ENCODE results near the gene TNRC18.

TNRC18 gene

GRCh38 chr7:5420881-5421713, 2.5 kb downstream of the TNRC18 start:
- Histone ChIP-seq H3K9ac (ENCODE audit: low read length in 5 of 5) (peak overlapping the region; percentile 79 to 88 (median 87)), H3K27ac (ENCODE audit: low read depth, low read length) (peak overlapping the region; percentile 93), H3K4me3 (ENCODE audit: low read depth in 1 of 5, low read length in 5 of 5) (peak overlapping the region; percentile 84 to 93 (median 89)), H3K36me3 (ENCODE audit: control insufficient read depth in 5 of 5, insufficient read depth in 5 of 5, low read length in 5 of 5) (no peaks in the 10 kb centered on the region), H3K9me3 (ENCODE audit: control insufficient read depth in 5 of 5, low read length in 5 of 5) (no peaks in the 10 kb centered on the region), H3K27me3 (ENCODE audit: control insufficient read depth in 5 of 5, insufficient read depth in 4 of 5, low read length in 5 of 5) (no peaks in the 10 kb centered on the region), H3K4me1 (ENCODE audit: control insufficient read depth in 5 of 5, insufficient read depth in 5 of 5, low read length in 5 of 5) (peaks cover 6 to 61% (median 39%) of the 10 kb centered on the region in 5 donors)

- Histone ChIP-seq H3K36me3 (ENCODE audit: control insufficient read depth in 5 of 5, insufficient read depth in 5 of 5, low read length in 5 of 5) (no peaks in the 10 kb centered on the region), H3K27ac (ENCODE audit: low read depth, low read length) (peak overlapping the region; percentile 65), H3K4me3 (ENCODE audit: low read depth in 1 of 5, low read length in 5 of 5) (peak overlapping the region in 4 of 5 donors; percentile 76 to 89 (median 85)), H3K9me3 (ENCODE audit: control insufficient read depth in 5 of 5, low read length in 5 of 5) (no peaks in the 10 kb centered on the region), H3K27me3 (ENCODE audit: control insufficient read depth in 5 of 5, insufficient read depth in 4 of 5, low read length in 5 of 5) (no peaks in the 10 kb centered on the region), H3K4me1 (ENCODE audit: control insufficient read depth in 5 of 5, insufficient read depth in 5 of 5, low read length in 5 of 5) (peaks cover 6 to 56% (median 39%) of the 10 kb centered on the region in 5 donors), H3K9ac (ENCODE audit: low read length in 5 of 5) (peak overlapping the region in 4 of 5 donors; percentile 2 to 66 (median 50))
Observed at GRCh38 chr7:5420067-5420880, 3.4 kb downstream of the TNRC18 start.

DNA sequence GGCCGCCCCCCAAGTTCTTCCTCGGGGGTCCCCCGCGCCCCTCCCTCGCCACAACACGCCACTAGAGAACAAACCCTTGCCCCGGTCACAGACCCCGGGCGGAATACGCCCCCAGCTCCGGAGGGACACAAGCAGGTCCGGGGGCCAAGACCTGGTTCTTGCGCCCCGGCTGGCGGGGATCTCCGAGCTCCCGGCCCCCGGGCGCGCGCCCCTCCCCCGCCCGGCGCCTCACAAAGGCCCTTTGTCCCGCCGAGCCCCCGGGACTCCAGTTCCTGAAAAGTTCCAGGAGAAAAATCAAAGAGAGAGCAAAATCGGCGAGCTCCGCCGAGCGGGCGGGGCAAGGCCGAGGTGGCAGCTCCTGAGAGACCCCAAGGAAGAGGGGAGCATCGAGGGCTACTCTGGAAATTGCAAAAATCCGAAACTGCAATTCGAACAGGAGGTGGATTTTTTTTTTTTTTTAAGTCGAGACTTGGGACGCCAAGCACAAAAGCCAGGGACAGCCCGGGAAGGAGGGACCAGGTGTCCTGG, 4.0 kb downstream of the TNRC18 start:
- Histone ChIP-seq H3K27ac (ENCODE audit: low read depth, low read length) (peak overlapping the region; percentile 60), H3K9ac (ENCODE audit: low read length in 5 of 5) (peak overlapping the region in 4 of 5 donors; percentile 2 to 66 (median 54)), H3K36me3 (ENCODE audit: control insufficient read depth in 5 of 5, insufficient read depth in 5 of 5, low read length in 5 of 5) (no peaks in the 10 kb centered on the region), H3K9me3 (ENCODE audit: control insufficient read depth in 5 of 5, low read length in 5 of 5) (no peaks in the 10 kb centered on the region), H3K4me1 (ENCODE audit: control insufficient read depth in 5 of 5, insufficient read depth in 5 of 5, low read length in 5 of 5) (peaks cover 6 to 57% (median 42%) of the 10 kb centered on the region in 5 donors), H3K4me3 (ENCODE audit: low read depth in 1 of 5, low read length in 5 of 5) (peak overlapping the region in 4 of 5 donors; percentile 76 to 89 (median 85)), H3K27me3 (ENCODE audit: control insufficient read depth in 5 of 5, insufficient read depth in 4 of 5, low read length in 5 of 5) (no peaks in the 10 kb centered on the region)

GRCh38 chr7:5418285-5418582, 5.4 kb downstream of the TNRC18 start:
- no peaks in the 10 kb centered on the region for H3K27me3 ChIP-seq (ENCODE audit: control insufficient read depth in 5 of 5, insufficient read depth in 4 of 5, low read length in 5 of 5)
- H3K36me3 ChIP-seq (ENCODE audit: control insufficient read depth in 5 of 5, insufficient read depth in 5 of 5, low read length in 5 of 5) = no peaks in the 10 kb centered on the region
- H3K27ac ChIP-seq (ENCODE audit: low read depth, low read length) = peak overlapping the region; percentile 60
- peak overlapping the region; percentile 10 to 89 (median 84) for H3K4me3 ChIP-seq (ENCODE audit: low read depth in 1 of 5, low read length in 5 of 5)
- H3K9me3 ChIP-seq (ENCODE audit: control insufficient read depth in 5 of 5, low read length in 5 of 5) = no peaks in the 10 kb centered on the region
- peak overlapping the region in 4 of 5 donors; percentile 15 to 58 (median 42) for H3K9ac ChIP-seq (ENCODE audit: low read length in 5 of 5)
- peaks cover 8 to 53% (median 42%) of the 10 kb centered on the region in 5 donors for H3K4me1 ChIP-seq (ENCODE audit: control insufficient read depth in 5 of 5, insufficient read depth in 5 of 5, low read length in 5 of 5)

DNA sequence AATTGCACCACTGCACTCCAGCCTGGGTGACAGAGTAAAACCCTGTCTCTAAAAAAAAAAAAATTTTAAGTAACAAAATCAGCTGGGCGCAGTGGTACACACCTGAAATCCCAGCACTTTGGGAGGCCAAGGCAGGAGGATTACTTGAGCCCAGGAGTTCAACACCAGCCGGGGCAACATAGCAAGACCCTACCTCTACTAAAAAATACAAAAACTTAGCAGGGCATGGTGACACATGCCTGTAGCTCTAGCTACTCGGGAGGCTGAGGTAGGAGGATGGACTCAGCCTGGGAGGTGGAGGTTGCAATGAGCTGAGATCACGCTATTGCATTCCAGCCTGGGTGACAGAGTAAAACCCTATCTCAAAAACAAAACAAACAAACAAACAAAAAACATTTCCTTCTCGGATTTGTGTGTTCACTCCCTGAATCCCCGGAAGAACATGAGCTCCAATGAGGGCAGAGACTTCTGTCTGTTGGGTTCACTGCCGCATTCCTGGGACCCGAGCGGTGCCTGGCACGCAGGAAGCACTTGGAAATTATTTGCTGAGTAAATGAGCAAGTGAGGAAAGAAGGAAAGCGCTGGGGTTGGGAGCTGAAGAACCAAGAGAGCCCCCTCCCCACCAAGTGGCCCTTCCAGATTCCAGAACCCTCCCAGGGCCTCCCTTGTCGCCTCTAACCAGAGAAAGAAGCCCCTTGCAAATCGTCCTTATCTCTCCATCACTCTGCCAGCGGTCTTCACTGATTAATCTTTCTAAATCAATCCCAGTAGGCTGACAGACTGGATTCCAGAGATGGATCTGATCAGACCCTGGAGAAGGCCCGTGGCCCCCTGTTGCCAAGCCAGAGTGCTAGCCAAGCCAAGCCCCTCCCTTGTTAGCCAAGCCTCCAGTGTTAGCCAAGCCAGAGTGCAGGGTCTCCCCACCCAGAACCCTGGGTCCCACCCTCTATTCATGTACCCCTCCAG, 6.2 kb downstream of the TNRC18 start:
- peak overlapping the region; percentile 60 for H3K27ac ChIP-seq (ENCODE audit: low read depth, low read length)
- H3K9ac ChIP-seq (ENCODE audit: low read length in 5 of 5) = peak overlapping the region in 1 of 5 donors; percentile 30
- peaks cover 9 to 52% (median 43%) of the 10 kb centered on the region in 5 donors for H3K4me1 ChIP-seq (ENCODE audit: control insufficient read depth in 5 of 5, insufficient read depth in 5 of 5, low read length in 5 of 5)
- H3K9me3 ChIP-seq (ENCODE audit: control insufficient read depth in 5 of 5, low read length in 5 of 5) = no peaks in the 10 kb centered on the region
- H3K36me3 ChIP-seq (ENCODE audit: control insufficient read depth in 5 of 5, insufficient read depth in 5 of 5, low read length in 5 of 5) = no peaks in the 10 kb centered on the region
- peak overlapping the region in 1 of 5 donors; percentile 84 for H3K4me3 ChIP-seq (ENCODE audit: low read depth in 1 of 5, low read length in 5 of 5)
- H3K27me3 ChIP-seq (ENCODE audit: control insufficient read depth in 5 of 5, insufficient read depth in 4 of 5, low read length in 5 of 5) = no peaks in the 10 kb centered on the region

DNA sequence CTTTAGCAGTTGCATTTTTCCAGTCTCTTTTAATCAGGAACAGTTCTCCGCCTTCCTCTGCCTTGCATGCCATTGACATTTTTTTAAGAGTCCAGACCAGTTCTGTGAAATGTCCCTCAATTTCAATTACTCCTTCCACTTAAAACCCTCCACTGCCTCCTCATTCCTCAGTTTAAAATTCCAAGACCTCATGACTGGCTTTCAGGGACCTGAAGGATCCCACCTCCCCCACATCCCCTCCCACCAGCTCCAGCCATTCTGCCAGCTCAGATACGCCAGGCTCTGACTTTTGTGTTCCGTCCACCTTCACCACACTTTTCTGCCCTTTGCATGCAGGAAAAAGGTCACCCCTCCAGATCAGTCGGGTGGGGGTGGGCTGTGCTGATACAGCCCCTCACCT, 8.7 kb downstream of the TNRC18 start:
- peaks cover 0 to 3% (median 0%) of the 10 kb centered on the region in 5 donors for H3K9me3 ChIP-seq (ENCODE audit: control insufficient read depth in 5 of 5, low read length in 5 of 5)
- no peaks in the 10 kb centered on the region for H3K27me3 ChIP-seq (ENCODE audit: control insufficient read depth in 5 of 5, insufficient read depth in 4 of 5, low read length in 5 of 5)
- no peak overlapping the region for H3K4me3 ChIP-seq (ENCODE audit: low read depth in 1 of 5, low read length in 5 of 5)
- no peak overlapping the region for H3K27ac ChIP-seq (ENCODE audit: low read depth, low read length)
- H3K9ac ChIP-seq (ENCODE audit: low read length in 5 of 5) = no peak overlapping the region
- peaks cover 9 to 37% (median 27%) of the 10 kb centered on the region in 5 donors for H3K4me1 ChIP-seq (ENCODE audit: control insufficient read depth in 5 of 5, insufficient read depth in 5 of 5, low read length in 5 of 5)
- H3K36me3 ChIP-seq (ENCODE audit: control insufficient read depth in 5 of 5, insufficient read depth in 5 of 5, low read length in 5 of 5) = no peaks in the 10 kb centered on the region

DNA sequence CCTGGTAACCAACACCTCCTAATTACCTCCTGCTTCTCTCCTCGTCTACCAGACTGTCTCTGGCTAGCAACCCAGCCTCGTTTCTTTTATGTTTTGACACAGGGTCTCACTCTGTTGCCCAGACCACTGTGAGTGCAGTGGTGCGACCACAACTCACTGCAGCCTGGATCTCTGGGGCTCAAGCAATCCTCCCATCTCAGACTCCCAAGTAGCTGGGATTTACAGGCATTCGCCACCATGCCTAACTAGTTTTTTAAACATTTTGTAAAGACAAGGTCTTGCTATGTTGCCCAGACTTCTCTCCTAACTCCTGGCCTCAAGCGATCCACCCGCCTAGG, 10.2 kb downstream of the TNRC18 start:
- Histone ChIP-seq H3K4me3 (ENCODE audit: low read depth in 1 of 5, low read length in 5 of 5) (no peak overlapping the region), H3K36me3 (ENCODE audit: control insufficient read depth in 5 of 5, insufficient read depth in 5 of 5, low read length in 5 of 5) (no peaks in the 10 kb centered on the region), H3K27me3 (ENCODE audit: control insufficient read depth in 5 of 5, insufficient read depth in 4 of 5, low read length in 5 of 5) (no peaks in the 10 kb centered on the region), H3K9ac (ENCODE audit: low read length in 5 of 5) (no peak overlapping the region), H3K9me3 (ENCODE audit: control insufficient read depth in 5 of 5, low read length in 5 of 5) (peaks cover 0 to 3% (median 0%) of the 10 kb centered on the region in 5 donors), H3K27ac (ENCODE audit: low read depth, low read length) (peak overlapping the region; percentile 33), H3K4me1 (ENCODE audit: control insufficient read depth in 5 of 5, insufficient read depth in 5 of 5, low read length in 5 of 5) (peaks cover 7 to 27% (median 14%) of the 10 kb centered on the region in 5 donors)

DNA sequence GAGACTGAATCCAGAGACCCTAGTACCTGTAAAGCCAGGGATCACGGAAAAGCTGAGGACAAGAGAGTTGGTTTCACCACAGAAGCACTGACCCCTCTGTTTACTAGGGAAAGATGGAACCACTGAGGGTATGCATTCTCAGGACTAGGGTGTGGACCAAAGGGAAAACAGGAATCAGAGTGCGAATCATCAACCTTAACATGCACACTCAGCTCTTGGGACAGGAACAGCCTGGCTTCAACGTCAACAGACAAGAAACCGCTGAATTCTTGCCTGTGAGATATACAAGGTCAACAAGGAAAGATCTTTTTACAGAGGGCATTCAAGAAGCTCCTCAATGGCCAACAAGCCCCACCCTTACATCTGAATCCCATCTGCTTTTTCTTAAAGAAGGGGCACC, 14.9 kb downstream of the TNRC18 start:
- Histone ChIP-seq H3K4me1 (ENCODE audit: control insufficient read depth in 5 of 5, insufficient read depth in 5 of 5, low read length in 5 of 5) (peaks cover 3 to 21% (median 7%) of the 10 kb centered on the region in 5 donors), H3K27me3 (ENCODE audit: control insufficient read depth in 5 of 5, insufficient read depth in 4 of 5, low read length in 5 of 5) (no peaks in the 10 kb centered on the region), H3K4me3 (ENCODE audit: low read depth in 1 of 5, low read length in 5 of 5) (no peak overlapping the region), H3K27ac (ENCODE audit: low read depth, low read length) (no peak overlapping the region), H3K9ac (ENCODE audit: low read length in 5 of 5) (no peak overlapping the region), H3K9me3 (ENCODE audit: control insufficient read depth in 5 of 5, low read length in 5 of 5) (peaks cover 0 to 3% (median 0%) of the 10 kb centered on the region in 5 donors), H3K36me3 (ENCODE audit: control insufficient read depth in 5 of 5, insufficient read depth in 5 of 5, low read length in 5 of 5) (peaks cover 0 to 9% (median 4%) of the 10 kb centered on the region in 5 donors)
